GM12864 (cell line): ENCODE measurements around the gene CYP19A1.
A peak's percentile ranks its signal among the peaks of the same experiment; 100 is the strongest.

Source experiments
- DNase-seq: peaks from one replicate; pipeline ENCODE4 v3.0.0-alpha.2; 2011; ENCODE audit warnings: low read depth
- H3K4me3 ChIP-seq: 2 replicates; pipeline ENCODE4 v1.5.1; 2011; ENCODE audit warnings: mild to moderate bottlenecking, low read depth, low read length, control low read depth
- TF ChIP-seq, protein P1 (sequence below): IDR thresholded peaks from 2 replicates; pipeline ENCODE4 v1.5.1; 2011; ENCODE audit warnings: low read depth, mild to moderate bottlenecking, moderate library complexity, low read length, control low read depth, inconsistent platforms; ENCODE audit errors: missing control alignments

Gene CYP19A1

DNA sequence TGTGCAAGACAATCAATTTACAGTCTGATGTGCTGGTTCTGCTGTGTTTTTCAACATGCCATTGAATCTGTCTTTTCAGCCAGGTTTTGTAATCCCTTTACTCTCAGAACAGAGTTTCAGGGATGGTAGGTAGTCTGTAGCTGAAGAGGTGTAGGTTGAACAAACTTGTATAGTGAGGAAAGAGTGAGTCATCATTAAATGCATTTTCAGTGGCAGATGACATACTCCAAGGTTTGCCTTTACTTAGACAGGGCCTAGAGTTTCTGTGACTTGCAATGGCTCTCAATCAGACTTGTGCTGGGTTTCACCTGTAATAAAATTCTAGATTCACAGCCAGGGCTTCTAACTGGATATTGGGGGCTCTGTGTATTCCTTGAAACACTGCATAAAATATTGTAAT lies 94.6 kb downstream of the CYP19A1 start:
- TF ChIP-seq, protein P1, sequence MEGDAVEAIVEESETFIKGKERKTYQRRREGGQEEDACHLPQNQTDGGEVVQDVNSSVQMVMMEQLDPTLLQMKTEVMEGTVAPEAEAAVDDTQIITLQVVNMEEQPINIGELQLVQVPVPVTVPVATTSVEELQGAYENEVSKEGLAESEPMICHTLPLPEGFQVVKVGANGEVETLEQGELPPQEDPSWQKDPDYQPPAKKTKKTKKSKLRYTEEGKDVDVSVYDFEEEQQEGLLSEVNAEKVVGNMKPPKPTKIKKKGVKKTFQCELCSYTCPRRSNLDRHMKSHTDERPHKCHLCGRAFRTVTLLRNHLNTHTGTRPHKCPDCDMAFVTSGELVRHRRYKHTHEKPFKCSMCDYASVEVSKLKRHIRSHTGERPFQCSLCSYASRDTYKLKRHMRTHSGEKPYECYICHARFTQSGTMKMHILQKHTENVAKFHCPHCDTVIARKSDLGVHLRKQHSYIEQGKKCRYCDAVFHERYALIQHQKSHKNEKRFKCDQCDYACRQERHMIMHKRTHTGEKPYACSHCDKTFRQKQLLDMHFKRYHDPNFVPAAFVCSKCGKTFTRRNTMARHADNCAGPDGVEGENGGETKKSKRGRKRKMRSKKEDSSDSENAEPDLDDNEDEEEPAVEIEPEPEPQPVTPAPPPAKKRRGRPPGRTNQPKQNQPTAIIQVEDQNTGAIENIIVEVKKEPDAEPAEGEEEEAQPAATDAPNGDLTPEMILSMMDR: no peak
- H3K4me3 ChIP-seq: no peak overlapping the region
- DNase-seq: no peak

DNA sequence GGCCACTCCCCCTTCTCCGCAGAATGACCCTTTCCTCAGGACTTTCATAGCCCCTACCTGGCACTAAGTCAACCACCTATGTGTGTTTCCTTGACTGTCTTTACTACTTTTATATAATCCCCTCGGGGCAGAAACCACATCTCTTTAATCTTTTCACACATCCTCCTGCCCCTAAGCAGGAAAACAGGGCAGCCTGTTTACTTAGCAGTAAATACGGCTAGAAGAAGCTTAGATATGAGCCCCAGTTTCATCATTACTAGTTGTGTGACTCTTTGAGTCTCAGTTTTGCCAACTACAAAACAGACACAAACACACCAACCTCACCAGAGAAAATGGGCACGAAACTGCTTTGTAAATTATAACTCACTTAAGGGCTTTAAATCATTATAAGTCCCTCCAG lies 98.3 kb downstream of the CYP19A1 start:
- H3K4me3 ChIP-seq: no peak overlapping the region
- TF ChIP-seq, protein P1: no peak
- no peak for DNase-seq

DNA sequence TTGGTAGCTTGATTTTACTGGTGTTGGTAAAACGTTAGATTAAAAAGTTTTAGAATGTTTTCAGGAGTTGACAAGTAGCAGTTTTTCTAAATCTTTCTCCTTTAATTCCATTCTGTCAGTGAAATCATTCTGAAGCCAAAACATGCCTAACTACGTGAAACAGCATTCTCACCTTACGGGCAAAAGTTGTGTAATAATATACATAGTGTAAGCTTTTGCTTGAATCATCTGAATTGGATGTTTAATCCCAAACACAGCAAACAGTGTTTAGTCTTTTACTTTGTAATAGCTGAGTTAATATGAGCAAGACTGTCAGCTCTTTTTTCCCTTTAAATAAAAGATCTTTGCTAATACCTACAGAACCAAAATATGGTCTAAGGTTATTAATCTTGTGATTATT lies 100.6 kb downstream of the CYP19A1 start:
- H3K4me3 ChIP-seq: no peak overlapping the region
- no peak for DNase-seq
- TF ChIP-seq, protein P1: no peak

DNA sequence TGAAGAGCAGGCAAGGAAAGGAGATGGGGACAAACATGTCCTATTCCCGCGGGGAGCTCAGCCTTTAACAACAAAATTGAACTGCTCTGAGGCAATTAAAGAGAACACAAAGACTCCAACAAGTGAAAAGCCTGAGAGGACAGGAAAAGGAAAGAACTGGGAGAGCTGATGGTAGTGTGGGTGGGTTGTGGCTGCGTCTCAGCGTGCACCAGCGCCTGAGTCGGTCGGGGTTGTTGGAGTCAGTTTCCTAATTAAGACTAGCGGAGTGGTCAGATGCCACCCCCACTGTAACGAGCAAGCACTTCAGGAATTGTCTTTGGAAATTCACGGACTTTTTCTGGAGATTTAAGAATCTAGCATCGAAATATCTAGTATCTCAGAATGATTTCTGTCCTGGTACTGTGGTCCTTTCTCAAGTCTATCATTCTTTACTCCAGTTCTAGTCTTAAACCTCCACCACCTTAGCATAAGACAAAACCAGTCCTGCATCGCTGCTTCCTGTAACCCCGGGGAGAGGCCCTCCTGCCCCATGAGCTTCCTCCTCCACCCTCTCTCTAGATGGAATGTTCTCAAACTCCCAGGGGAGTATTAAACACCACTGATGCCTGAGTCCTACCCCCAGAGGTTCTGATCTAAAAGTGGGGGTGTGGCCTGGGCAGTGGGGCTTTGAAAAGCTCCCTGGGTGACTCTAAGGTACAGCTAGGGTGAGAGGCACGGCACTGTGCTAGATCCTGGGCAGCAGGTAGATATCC lies 104.0 kb downstream of the CYP19A1 start:
- H3K4me3 ChIP-seq: no peak overlapping the region
- DNase-seq: no peak
- TF ChIP-seq, protein P1: no peak

DNA sequence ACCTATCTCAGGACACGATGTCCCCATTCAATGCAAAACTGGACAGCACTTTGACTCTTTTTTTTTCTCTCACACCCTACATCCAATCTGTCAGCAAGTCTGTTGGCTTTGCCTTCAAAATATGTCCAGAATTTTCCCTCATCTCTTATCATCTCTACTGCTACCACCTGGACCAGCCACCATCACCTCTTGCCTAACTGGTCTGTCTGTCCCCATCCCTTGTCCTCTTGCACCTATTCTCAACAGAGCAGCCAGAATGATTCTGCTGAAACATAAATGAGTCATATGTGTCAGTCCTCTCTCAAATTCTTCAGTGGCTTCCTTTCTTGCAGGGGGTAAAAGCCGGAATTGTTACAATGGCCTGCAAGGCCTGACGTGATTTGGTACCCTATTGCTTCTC lies 105.8 kb downstream of the CYP19A1 start:
- no peak for DNase-seq
- TF ChIP-seq, protein P1: no peak

DNA sequence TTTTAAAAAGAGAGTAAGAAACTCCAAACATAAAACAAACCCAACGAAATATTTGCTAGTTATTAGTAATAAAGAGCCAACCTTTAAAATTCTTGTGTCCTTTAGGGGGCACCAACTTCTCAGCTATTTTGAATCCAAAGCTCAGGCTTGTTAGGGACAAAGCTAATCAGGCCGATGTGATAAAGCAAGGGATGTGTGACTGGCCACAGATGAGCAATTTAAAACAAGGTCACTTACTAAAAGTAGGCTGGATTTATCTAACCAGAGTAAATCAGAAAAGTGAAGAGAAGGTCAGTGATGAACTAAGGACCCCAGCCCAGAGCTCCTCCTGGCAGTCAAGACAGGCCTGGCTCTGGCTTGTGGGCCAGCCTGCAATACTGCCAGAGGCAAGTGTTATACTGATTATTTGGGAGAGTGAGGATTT lies 108.5 kb downstream of the CYP19A1 start:
- TF ChIP-seq, protein P1: peak; percentile 31
- no peak for DNase-seq
- no peak overlapping the region for H3K4me3 ChIP-seq

More for the DNA sequence above, 105.8 kb downstream of the CYP19A1 start:
- H3K4me3 ChIP-seq: no peak overlapping the region
